ENCODE data around the gene GSTA4.
A peak's percentile ranks its signal among the peaks of the same experiment; 100 is the strongest.
"Not testable (repeated sequence)": the region's sequence is repeated elsewhere in the genome, so short reads cannot be mapped to it uniquely, and the experiment has no call there.

Gene GSTA4

DNA sequence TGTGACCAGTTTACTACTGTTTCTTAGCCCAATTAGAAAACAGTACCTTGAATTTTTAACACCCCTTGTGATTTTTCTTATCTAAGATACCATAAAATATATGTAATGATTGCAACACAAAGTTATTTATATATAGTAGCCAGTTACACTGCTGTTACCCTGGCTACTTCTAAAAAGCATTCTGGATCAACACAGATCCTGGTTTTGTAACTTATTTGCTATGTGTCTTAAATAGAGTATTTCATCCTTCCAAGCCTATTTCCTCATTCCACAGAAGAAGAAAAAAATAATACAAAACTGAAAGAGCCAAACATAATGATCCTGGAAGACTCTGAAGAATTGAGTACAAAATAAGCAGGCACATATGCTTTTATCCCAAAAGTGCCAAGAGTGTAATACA lies 19.0 kb upstream of the GSTA4 start:
- peak; percentile 46 for DNase-seq (ENCODE audit: low read depth)

DNA sequence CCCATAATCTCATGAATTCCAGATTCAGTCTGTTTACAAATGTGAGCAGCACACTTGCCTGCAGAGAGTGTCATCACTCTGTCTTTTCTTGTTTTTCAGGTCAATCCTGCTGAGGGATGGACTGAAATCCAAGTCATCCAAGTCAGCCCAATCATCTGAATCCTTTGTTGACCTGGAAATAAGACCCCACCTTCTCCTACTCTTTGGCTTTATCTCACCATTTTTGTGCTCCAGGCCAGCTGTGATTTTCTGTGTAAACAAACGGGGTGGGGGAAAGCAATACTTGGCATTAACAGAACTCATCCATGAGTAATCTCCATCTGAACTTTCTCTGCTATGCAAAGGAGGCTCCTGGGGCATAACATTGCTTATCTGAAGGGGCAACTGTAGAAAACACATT lies 16.9 kb upstream of the GSTA4 start:
- no peak for DNase-seq (ENCODE audit: low read depth)

DNA sequence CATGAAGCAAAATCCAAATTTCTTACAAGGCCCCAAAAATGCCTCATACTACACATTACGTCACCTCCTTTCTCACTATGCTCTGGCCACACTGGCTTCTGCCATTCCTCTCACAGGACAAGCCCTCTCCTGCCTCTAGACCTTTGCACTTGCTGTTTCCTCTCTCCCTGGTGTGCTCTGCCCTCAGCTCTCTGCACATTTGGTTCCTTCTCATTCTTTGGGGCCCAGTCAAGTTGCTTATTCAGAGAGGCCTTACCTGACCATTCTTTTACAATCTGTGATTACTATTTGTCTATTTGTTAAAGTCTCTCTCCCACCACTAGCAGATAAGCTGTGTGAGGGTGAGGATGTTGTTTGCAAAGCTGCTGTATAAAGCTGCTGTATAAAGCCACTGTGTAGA lies 15.4 kb upstream of the GSTA4 start:
- DNase-seq (ENCODE audit: low read depth), result no peak

DNA sequence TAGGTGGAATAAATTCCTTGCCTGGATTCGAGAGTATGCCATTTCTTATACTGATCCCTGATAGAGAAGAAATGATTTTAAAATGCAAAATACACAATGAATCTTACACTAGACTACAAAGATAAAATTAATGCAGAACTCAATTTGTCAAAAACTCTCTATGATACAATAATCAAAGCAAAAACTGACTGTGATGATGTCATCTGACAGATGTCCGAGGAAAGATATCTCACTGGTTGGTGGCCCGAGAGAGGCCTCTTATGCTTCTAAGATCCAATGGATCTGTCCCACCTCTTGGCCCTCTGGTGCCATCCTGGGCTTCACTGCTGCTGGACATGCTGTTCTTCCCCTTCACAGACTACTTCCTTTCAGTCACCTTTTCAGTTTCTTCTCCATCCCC lies 14.4 kb upstream of the GSTA4 start:
- no peak for DNase-seq (ENCODE audit: low read depth)

DNA sequence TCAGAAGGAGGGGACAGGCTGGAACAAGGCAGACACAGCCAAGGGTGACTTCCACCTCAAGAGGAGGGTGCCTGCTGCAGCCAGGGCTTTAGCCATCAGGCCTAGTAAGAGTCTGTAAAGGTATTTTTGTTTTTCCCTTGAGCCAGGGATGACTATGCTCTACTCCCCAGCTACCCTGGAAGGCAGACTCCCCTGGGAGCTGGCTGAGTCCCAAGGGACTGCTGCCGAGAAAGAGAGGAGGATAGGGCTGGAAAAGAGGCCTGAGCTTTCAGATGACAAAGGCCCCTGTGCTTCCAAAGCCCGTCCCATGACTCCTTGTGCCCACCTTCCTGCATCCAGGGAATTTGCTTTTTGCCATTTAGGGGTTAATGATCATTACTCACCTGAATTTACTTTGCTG lies 14.0 kb upstream of the GSTA4 start:
- DNase-seq (ENCODE audit: low read depth), result no peak

DNA sequence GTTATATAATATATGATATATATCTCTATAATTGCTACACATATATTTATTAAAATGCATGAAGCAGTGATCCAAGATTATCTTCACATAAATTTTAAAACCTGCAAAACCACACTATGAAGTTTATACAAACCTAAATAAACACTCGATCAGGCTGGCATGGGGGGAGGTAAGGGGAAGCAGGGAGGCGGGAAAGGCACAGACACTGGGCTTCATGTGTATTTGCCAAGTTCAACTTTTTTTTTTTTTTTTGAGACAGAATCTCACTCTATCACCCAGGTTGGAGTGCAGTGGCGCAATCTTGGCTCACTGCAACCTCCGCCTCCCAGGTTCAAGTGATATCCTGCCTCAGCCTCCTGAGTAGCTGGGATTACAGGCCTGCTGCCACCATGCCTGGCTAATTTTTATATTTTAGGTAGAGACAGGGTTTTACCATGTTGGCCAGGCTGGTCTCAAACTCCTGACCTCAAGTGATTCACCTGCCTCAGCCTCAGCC lies 13.2 kb upstream of the GSTA4 start:
- DNase-seq (ENCODE audit: low read depth), result not testable (repeated sequence)

DNA sequence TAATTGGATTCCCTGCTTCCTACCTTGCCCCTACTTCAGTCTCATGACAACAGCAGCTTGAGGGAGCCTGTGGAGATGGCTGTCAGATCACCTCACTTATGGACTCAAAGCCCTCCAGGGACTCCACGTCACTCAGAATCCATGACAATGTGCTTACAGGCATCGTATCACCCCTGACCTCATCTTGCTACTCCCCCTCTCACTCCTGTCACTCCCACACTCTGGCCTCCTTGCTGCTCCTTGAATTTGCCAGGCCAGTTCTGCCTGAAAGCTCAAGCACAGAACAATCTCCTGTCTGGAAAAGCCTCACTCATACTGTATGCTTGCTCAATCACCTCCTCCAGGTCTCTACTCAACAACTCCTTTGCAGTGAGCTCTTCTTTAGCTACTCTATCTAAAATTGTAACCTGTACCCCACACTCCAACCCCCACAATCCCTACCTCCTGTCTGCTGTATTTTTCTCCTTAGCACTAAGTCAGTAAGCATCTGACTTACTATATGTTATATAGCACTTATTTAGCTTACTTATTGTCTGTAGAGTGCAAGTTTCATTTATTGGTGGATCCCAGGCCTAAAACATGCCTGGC lies 10.7 kb upstream of the GSTA4 start:
- DNase-seq (ENCODE audit: low read depth), result no peak

DNA sequence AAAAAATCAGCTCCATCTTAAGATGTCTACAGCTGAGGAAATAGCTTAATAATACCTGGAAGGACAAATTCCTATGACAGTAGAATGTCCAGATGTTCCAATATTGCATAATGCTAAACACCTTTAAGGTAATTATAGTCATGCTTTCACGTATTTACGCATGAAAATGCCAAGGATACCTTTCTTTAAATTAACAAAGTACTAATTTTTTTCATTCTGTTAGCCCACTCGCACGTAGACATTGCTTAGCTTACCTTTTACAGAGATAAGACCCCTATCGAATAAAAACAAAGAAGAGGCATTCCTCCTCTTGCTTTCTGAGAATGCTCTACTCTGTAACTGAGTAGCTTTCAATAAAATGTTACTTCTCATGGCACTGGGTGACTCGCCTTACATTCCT lies 4.4 kb upstream of the GSTA4 start:
- no peak for DNase-seq (ENCODE audit: low read depth)

DNA sequence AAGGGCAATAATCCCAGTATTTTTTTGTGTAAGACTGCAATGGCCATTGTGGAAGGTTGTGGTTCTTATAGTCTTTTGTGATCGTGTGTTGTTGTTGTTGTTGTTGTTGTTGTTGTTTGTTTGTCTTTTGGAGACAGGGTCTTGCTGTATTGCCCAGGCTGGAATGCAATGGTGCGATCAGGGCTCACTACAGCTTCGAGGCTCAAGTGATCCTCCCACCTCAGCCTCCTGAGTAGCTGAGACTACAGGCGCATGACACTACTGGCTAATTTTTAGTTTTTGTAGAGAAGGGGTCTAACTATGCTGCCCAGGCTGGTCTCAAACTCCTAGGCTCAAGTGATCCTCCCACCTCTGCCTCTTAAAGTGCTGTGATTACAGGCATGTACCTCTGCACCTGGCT lies 3.5 kb upstream of the GSTA4 start:
- no peak for DNase-seq (ENCODE audit: low read depth)

DNA sequence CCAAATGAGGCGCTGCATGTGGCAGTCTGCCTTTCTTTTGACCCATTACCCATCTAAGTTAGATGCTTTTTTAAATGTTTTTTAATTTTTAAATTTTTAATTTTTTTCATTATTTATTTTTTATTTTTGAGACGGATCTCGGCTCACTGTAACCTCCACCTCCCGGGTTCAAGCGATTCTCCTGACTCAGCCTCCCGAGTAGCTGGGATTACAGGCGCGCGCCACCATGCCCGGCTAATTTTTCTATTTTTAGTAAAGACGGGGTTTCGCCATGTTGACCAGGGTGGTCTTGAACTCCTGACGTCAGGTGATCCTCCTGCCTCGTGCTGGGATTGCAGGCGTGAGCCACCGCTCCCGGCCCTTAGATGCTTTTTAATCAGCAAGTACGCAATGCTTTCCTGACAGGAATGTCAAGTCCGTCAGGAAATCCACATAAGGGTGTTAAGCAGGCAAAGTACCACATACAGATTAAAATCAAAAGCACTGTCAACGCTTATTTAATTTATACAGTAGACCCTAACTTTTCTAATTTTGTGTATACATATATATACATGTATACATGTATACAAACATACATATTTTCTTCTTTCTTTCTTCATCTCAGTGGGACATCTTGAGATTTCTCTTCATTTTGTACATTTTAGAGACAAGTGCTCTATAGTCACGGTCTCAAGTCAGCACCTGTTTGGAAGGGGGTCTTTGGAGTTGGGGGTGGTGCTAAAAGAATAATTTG lies 995 bp upstream of the GSTA4 start:
- DNase-seq (ENCODE audit: low read depth), result peak; percentile 84

DNA sequence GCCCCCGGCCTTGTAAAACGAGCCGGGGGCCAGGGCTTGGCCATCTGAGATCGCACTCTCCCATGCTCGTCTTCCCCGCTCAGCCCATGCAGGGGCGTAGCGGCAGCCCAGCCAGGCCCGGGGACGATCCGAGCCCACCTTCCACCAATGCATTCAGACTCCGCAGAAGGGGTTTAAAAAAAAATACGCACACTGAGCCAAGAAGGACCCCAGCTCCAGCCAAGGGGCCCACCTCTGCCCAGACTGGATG lies 320 bp downstream of the GSTA4 start:
- DNase-seq (ENCODE audit: low read depth), result no peak

DNA sequence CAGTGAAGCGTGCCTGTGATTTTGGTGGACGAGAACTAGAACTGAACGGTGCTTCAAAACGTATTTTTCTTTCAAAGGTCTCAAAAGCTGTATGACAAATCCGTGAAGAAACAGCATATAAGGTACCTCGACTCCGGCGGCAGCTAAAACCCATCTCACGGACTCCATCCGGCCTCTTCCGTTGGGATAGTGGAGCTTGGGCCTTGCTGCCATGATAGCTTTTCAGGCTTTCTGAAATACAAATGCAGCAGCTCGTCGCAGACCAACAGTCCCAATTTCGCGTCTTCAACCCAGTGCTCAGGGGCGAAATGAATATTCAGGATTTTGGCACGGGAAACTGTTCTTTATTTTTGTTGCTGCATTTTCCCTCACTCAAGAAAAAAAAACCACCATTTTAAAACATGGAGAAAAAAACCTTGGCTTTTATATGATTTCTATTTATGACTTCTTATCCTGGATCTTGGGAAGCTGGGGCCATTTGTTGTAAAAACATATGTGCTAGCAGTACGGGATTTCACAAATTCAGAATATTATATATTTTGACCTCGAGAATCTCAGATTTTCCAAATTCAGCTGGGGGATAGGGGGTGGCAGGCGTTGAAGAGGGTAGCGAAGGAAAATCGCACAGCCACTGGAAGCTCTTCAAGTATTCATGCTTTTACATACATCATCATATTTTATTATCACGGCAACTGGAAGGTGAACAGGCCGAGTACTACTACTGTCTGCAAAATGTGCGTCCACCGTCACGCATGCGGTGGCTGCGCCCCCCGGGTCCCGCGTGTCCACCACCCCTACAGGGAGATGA lies 849 bp downstream of the GSTA4 start:
- no peak for DNase-seq (ENCODE audit: low read depth)

DNA sequence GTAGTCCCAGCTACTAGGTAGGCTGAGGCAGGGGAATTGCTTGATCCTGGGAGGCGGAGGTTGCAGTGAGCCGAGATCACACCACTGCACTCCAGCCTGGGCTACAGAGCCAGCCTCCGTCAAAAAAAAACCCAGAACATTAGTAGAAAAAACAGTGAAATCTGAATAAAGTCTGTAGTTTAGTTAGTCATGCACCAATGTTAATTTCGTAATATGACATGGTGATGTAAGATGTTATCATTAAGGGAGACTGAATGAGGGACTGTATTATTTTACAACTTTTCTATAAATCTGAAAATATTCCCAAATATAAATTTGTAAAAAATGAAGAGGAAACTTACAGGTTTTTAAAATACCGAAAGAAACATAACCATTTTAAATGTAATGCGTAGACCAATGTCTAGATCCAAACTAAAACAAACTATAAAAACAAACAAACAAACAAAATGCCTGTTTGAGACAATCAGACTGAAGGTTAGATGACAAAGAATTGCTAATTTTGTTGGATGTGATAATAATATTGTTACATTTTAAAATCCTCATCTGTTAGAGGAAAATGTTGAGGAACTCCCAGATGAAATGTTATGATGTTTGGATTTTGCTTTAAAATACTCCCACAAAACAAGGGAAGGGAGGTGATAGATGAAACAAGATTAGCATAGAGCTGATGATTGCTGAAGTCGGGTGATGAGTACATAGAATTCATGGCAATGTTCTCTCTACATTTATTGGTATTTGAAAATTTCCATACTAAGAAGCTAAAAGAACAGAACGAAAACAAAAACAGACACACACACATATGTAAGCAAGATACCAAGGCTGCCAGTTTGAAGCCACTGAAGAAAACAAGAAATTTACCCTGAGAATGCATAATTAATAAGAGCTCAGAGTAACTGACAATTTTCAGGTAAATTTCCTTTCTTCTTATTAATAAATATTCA lies 1.8 kb downstream of the GSTA4 start:
- peak; percentile 39 for DNase-seq (ENCODE audit: low read depth)

DNA sequence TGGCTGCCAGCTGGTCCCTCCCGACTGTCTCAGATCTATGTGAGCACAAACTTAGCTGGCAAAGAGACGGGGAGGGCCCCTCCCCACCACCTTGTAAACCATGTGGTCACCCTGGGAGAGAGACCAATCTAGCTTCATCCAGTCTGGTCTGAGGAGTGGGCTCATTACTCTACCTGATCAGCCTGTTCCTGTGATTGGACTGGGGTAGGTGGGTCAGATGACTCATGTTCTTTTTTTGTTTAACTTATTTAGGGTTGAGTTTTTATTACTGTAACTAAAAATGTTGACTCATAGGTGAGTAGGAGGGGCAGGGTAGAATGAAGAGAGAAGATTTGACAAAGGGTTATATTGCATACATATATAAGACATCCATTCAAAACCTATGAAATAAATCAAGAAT lies 4.7 kb downstream of the GSTA4 start:
- no peak for DNase-seq (ENCODE audit: low read depth)

DNA sequence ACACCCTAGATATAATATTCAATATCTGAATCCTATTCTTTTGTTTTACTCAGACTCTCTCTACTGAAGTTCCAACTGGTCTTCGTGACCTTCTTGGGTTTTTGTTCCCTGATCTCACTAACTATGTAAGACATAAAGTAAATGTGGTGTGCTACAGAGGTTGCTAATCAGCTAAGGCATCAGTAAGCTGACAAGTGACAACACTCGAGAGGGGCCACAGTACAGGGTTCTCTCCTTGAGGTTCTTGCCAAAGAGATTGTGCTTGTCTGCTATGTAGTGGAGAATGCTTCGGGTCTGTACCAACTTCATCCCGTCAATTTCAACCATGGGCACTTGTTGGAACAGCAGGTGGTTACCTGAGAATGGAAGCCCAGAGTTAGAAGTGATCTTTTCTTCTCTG lies 9.9 kb downstream of the GSTA4 start:
- no peak for DNase-seq (ENCODE audit: low read depth)

DNA sequence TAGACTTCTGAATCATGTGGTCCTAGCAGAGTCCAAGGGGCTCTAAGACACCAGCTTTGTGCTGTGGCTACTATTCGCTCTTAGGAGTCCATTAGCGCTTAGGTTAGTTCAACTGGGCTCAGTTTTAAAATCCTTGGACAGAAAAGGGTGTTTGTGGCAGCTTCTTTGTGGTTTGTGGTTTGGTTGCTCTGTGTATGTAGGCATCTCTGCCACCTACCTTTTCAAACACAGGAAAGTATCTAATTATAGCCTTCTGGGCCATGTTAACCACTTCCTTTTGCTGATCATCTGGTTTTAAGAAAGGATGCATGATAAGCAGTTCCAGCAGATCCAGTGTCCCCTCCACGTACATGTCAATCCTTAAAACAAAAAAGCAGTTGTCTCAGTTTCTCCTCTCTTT lies 10.8 kb downstream of the GSTA4 start:
- no peak for DNase-seq (ENCODE audit: low read depth)

DNA sequence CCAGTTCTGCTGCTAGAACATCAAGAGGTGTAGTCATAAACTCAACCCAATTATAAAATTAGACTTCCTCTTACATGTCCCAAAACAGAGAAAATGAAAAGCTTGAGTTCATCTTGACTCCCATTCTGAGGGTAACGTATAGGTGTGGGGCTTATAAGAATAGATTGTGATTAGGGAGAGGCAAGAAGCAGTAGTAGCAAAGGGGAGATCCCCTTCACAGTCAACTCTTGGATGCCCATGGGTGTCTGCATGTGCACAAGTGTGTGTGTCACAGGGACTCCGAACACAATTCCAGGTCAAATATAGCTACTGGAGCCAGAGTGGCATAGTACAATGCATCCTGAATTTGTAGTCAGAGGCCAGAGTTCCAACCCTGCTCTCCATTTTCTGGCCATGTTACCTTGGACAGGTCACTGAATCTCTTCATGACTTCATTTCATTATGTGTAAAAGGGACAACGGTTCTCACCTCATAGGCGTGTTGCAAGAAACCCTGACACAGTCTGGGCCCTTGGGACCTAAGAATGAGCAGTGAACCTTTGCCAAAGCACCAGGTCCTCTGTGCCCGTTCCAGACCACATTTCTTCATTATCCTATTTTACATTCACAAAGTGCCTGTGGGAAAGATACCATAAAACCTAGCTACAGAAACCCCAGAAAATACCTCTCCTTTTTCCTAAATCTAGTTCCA lies 11.8 kb downstream of the GSTA4 start:
- DNase-seq (ENCODE audit: low read depth), result no peak

DNA sequence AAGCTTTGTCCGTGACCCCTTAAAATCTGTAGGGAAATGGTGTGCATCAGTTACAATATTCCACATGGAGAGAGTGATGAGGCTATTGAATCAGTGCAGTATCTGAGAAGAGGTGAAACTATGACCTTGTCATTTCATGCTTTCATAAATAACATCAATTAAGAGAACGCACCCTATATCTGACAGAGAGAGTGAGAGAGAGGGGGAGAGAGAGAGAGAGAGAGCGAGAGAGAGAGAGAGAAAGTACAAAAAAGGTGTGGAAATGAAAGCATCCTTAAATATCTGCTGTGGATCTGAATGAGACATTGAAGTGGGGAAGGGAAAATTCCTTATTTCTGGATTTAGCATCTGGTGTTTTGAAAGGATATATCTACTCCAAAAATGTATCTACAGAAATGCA lies 12.4 kb downstream of the GSTA4 start:
- DNase-seq (ENCODE audit: low read depth), result no peak

DNA sequence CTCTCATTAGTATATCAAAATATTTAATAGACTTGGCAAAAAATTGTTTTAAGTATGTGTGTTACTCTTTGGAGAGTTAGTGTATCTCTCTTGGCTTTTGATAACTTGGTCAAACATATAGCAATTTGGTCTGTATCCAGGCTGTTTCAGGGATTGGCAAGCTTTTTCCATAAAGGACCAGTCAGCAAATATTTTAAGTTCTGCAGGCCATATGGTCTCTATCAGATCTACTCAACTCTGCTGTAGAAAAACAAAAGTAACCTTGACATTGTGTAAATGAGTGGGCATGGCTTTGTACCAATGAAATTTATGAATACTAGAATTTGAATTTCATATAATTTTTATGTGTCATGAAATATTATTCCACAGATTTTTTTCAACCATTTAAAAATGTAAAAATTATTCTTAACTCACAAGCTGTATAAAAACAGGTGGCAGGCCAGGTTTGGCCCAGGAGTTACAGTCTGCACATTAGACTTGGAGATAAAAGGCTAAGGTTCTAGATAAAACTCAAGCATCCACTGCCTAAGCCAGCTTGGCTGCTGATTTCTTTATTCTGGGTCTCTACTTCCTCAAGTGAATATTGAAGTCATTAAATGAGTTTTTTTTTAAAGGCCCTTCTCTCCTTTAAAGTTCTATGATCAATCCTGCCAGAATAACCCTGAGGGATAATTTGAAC lies 13.7 kb downstream of the GSTA4 start:
- no peak for DNase-seq (ENCODE audit: low read depth)

DNA sequence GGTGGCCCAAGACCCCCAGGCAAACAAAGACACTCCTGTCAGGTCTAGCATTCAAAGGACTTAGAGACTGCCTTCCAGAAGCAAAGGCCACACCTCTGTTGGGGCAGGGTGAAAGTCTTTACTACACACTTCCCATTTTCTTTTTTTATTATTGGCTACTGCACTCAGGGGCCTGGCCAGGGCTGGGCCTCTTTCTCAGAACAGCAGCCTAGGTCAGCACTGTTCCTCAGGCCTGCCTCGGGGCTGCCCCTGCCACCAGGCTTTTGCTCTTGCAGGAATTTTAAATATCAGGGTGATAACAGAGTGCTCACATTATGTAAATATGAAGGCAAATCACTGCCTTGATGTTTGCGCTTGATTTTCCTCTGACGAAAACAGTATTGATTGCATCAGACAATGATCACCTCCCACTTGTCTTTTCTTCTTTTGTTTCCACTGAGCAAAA lies 18.5 kb downstream of the GSTA4 start:
- DNase-seq (ENCODE audit: low read depth), result no peak

DNA sequence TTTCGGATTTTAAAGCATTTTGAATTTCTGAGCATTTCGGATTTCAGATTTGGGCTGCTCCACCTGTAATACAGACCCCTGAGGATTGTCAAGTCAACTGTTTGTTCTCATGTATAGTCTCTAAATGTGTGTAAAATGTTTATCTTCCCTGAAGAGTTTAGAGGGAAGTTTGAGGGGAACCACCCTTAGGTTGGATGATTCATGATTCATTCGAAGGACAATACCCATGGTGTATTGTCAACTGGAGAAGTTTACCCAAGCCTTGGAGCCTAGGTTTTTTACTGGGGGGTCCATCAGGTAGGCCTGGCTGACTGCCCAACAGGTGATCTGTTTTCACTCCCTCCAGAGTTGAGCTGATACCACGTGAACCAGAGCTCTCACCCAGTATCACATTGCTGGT lies 18.9 kb downstream of the GSTA4 start:
- no peak for DNase-seq (ENCODE audit: low read depth)

Measured in fibroblast of the conjunctiva (primary cell).